ENCODE data around the gene TPH2.

The TPH2 gene

GRCh38 chr12:72037006-72037795 lies 98.6 kb downstream of the TPH2 start:
- no peak for DNase-seq

DNA sequence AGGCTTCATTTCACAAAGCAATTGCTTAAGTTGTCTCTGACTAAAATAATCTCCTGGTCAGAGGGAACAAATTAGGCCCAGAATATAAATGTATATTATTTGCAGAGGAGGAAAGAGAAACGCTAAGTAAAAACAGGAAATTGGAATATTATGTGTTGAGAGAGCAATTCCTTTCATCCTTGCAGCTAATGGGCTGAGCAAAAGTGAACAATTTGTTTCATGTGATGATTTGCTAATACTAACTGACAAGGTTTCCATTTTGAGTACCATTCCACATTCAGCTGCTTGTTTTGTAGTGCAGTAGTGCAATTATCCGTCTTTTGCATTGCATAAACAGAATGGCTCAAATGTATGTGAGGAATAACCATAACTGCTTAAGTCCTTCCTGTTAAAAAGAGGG lies 103.2 kb downstream of the TPH2 start:
- no peak for DNase-seq

DNA sequence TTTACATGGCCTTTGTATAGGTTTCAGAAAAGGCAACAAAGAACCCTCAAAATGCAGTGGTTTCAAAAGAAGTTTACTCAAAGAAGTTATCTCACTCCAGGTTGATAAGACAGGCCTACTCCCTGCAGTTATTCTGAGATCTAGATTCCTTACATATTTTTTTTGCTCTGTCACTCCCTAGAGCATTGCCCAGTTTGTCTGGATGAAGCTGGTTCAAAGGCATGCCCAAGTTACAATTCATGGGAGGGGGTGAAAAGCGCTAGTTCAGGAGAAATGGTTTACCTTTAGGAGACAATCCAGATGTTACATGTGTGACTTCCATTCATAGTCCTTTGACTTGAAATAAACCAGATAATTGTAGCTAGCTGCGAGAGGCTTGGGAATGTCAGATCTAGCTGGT lies 115.0 kb downstream of the TPH2 start:
- DNase-seq = no peak

- no peak for DNase-seq
Observed at GRCh38 chr12:72054511-72054910, 115.9 kb downstream of the TPH2 start.

DNA sequence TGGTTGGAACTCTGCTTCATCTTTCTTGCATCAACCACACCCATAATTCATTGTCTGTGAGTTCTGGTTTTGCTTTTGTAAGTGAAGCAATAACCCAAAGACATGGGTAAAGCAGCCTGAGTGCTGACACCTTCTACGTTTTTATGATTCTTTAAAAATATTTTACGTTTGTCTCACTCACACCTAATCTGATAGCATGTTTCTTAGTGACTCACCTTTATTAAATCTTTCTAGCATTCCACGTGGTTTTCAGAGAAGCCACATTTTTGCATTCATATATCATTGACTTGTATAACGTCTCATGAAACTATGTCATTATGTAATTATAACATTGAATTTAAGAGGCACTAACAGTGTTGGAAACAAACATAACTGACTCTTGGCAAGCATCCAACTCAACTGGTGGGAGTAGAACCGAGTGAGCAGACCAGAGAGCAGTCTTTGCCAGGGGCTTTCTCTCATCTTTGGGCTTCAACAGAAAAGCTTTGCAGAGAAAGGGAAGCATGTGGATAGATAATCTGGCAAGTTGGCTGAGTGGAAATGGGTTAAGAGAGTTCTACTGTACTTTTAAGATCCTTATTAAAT lies 118.8 kb downstream of the TPH2 start:
- no peak for DNase-seq

GRCh38 chr12:72063073-72063472 lies 124.4 kb downstream of the TPH2 start:
- DNase-seq = no peak

DNA sequence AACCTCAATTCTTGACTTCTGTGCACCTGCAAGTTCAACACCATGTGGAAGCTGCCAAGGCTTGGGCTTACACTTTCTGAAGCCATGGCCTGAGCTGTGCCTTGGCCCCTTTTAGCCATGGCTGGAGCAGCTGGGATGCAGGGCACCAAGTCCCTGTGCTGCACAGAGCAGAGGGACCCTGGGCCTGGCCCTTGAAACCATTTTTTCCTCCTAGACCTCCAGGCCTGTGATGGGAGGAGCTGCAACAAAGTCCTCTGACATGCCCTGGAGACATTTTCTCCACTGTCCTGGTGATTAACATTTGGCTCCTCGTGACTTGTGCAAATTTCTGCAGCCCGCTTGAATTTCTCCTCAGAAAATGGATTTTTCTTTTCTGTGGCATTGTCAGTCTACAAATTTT lies 132.4 kb downstream of the TPH2 start:
- no peak for DNase-seq

DNA sequence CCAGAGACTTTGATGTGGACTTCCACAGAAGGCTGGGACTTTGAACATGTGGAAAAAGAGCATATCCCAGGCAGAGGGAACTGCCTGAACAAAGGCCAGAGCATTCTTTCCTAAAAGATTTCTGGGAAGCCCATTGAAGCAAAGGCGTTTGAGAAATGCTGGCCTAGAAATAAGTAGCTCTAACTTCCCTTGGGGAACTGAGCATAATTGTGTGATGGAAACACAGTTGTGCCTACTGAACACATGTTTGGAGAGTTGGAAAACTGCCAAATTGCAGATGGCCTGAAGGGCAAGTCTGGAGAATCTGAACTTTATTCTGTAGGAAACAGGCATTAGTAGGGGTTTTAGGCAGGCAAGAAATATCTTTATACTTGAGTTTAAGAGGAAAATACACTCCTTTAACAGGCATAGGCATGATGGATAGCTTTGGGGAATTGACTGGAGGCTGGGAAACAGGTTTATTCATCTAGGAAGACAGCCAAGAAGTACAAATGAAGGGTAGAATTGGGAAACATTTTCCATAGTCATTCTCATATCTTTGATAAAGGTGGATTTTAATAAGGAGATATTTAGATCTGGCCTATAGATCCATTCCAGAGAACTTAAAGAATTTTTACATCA lies 134.1 kb downstream of the TPH2 start:
- no peak for DNase-seq

DNA sequence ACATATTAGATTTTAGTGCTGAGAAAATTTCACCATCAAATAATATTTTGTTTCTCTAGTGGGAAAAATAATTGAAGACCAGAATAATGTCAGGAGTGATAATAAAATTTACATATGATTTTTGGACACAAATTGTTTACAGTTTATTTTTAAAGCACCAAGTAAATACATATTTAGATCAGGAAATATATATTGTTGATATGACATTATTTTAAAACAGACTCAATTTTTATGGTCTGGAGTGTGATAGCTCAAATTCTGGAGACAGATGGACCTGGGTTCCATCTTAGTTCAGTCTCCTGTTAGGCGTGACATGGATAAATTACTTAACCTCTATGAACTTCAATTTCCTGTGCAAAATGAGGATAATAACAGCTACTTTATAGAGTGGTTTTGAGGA lies 135.4 kb downstream of the TPH2 start:
- no peak for DNase-seq

GRCh38 chr12:72074956-72075355 lies 136.3 kb downstream of the TPH2 start:
- DNase-seq = no peak

- DNase-seq = no peak
Observed at GRCh38 chr12:72075401-72075800, 136.8 kb downstream of the TPH2 start.

DNA sequence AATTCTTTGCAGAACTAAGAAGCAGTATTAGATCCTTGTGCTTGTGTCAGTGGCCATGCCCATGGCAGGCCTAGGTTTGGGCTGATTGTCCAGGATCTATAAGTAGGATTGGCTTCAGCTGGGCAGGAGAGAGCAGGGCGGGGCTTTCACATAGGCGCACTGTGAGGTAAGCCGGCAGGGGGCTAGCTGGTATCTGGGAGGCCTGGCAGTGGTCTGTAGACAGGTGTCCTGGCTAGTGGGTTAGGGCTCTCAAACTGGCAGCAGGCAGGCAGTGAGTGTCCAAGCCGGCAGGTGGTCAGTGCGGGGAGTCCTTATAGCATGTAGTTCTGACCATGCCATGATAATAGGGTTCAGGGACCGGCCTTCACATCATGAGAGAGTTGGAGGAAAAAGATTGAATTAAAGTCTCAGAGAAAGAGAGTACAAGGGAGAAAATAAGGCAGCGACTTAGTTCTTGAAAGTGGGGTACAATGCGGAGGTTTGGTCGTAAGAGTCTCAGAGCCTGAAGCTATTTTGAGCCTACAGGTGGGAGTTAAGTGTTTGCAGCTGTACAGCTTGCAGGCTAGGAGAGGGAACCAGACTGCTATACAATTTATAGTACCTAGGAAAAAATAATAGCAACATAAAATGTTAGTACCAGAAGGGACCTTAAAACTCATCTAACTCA lies 137.4 kb downstream of the TPH2 start:
- DNase-seq = no peak

DNA sequence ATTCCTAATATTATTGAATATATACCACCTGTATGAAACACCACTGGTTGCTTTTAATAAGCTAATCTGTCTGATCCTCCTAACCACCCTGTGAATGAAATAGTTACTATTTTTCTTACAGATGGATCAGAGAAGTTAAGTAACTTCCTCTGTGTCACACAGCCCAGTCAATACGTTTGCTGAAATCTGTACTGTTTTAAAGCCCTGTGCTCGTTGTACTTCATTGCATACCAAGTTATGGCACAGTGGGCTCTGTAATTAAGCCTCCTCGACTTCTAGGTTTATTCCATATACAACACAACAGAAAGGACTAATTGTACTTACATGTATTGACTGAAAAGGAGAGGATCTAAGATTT lies 137.9 kb downstream of the TPH2 start:
- no peak for DNase-seq

GRCh38 chr12:72077111-72077820 lies 138.6 kb downstream of the TPH2 start:
- no peak for DNase-seq

DNA sequence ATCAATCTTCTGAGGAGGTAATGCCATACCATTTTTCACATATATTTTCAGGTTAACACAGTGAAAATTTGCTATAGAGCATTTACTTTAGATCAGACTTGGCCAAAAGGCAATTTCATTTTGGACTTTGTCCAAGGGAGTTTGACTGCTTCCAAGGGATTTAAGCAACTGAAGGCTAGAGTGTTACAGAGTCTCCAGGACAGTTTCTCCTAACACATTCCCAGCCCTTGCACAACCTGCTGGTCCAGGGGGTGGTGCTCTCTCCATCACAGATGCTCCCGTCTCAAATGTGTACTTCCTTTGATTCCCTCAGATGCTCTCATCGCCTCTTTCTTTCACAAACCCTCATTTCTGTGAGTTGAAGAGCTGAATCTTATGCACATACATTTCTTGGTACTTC lies 143.1 kb downstream of the TPH2 start:
- DNase-seq = no peak
